GM19452 (cell line): Measurements from ENCODE around the gene ZKSCAN8.

Experiments used
- ATAC-seq: cut with Tn5 transposase; IDR thresholded peaks from one replicate; pipeline ENCODE4 v1.9.1; 2021; ENCODE audit not compliant: unreplicated experiment

Gene ZKSCAN8

DNA sequence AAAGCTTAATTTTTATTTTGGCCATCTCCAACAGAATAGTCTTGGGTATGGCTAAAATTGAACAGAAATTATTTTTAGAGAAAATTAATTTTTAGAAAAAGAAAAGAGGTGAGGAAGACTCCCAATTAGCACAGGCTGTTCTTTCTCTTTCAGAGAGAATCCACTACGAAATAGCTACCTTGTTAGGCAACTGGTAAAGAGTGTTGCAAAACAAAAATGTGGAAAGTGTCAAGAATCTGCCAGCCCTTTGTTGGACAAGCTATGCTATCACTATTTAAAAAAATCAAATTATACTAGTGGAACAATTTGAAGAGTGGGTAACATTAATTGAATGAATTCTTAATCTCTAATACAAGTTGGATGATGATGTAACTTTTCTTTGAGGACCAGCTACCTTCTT, 64.2 kb downstream of the ZKSCAN8 start:
- no peak for ATAC-seq

- no peak for ATAC-seq
Measured at GRCh38 chr6:28206527-28206926, 64.8 kb downstream of the ZKSCAN8 start.

GRCh38 chr6:28206928-28207509, 65.3 kb downstream of the ZKSCAN8 start:
- ATAC-seq = no peak

- no peak for ATAC-seq
Measured at GRCh38 chr6:28207510-28208110, 65.9 kb downstream of the ZKSCAN8 start.

- ATAC-seq = no peak
Measured at GRCh38 chr6:28208111-28208659, 66.5 kb downstream of the ZKSCAN8 start.
